Neural cell (in vitro differentiated cells): ENCODE results near the gene GABBR2. TPM values are rescaled to one million over a fixed set of nuclear protein-coding genes. Genes with fewer than 3 reads are reported as not detected.

ENCODE experiments used
- H2AFZ ChIP-seq: fragments of 200-600, 300-800 bp; sonication (generic), shearing (Covaris generic); 2 replicates; pipeline ENCODE4 v1.6.0; 2014; ENCODE audit warnings: low read depth, mild to moderate bottlenecking, antibody characterized with exemption, low read length, moderate library complexity
- H3F3A ChIP-seq: fragments of 200-600 bp; shearing (Covaris generic); 2 replicates; pipeline ENCODE4 v1.6.1; 2016; ENCODE audit warnings: mild to moderate bottlenecking, moderate library complexity, mixed read lengths, antibody characterized with exemption, low read length; ENCODE audit not compliant: insufficient read depth, poor library complexity, severe bottlenecking
- H3K27ac ChIP-seq: fragments of 200-600, 300-800 bp; sonication (generic), shearing (Covaris generic); 2 replicates; pipeline ENCODE4 v1.5.1; 2014; ENCODE audit warnings: mild to moderate bottlenecking, low read length, moderate library complexity
- H3K27me3 ChIP-seq: fragments of 300-800, 200-600 bp; sonication (generic), shearing (Covaris generic); 2 replicates; pipeline ENCODE4 v1.6.0; 2014; ENCODE audit warnings: mild to moderate bottlenecking, low read depth, low read length, moderate library complexity; ENCODE audit not compliant: insufficient read depth
- H3K36me3 ChIP-seq: fragments of 300-800, 200-600 bp; sonication (generic), shearing (Covaris generic); 2 replicates; pipeline ENCODE4 v1.5.1; 2014; ENCODE audit warnings: mild to moderate bottlenecking, antibody characterized with exemption, low read length, moderate library complexity; ENCODE audit not compliant: insufficient read depth
- H3K4me2 ChIP-seq: fragments of 300-800, 200-600 bp; sonication (generic), shearing (Covaris generic); 2 replicates; pipeline ENCODE4 v1.6.0; 2014; ENCODE audit warnings: mild to moderate bottlenecking, low read length
- H3K4me3 ChIP-seq: fragments of 300-800, 200-600 bp; sonication (generic), shearing (Covaris generic); 2 replicates; pipeline ENCODE4 v1.5.1; 2014; ENCODE audit warnings: mild to moderate bottlenecking, low read length, moderate library complexity
- H3K79me2 ChIP-seq: fragments of 200-600 bp; shearing (Covaris generic); replicated peaks from 2 replicates; pipeline ENCODE4 v1.6.0; 2014; ENCODE audit warnings: mild to moderate bottlenecking, low read length, moderate library complexity; ENCODE audit not compliant: insufficient read depth
- H3K9ac ChIP-seq: fragments of 300-800, 200-600 bp; sonication (generic), shearing (Covaris generic); 2 replicates; pipeline ENCODE4 v1.6.1; 2016; ENCODE audit warnings: mild to moderate bottlenecking, low read length, mixed read lengths
- H3K9me2 ChIP-seq: fragments of 200-600 bp; shearing (Covaris generic); 2 replicates; pipeline ENCODE4 v1.6.1; 2016; ENCODE audit warnings: mild to moderate bottlenecking, low read length, mixed read lengths; ENCODE audit not compliant: insufficient read depth
- H3K9me3 ChIP-seq: fragments of 200-600, 300-800 bp; sonication (generic), shearing (Covaris generic); 2 replicates; pipeline ENCODE4 v1.6.1; 2016; ENCODE audit warnings: mild to moderate bottlenecking, mixed run types, low read length, moderate library complexity, mixed read lengths
- H4K20me1 ChIP-seq: fragments of 200-600 bp; shearing (Covaris generic); 2 replicates; pipeline ENCODE4 v1.6.1; 2016; ENCODE audit warnings: mild to moderate bottlenecking, mixed run types; ENCODE audit not compliant: insufficient read depth
- EP300 ChIP-seq: fragments of 450-650 bp; conservative IDR thresholded peaks from 2 replicates; pipeline ENCODE4 v1.6.1; 2014; ENCODE audit warnings: antibody characterized with exemption, mild to moderate bottlenecking, moderate library complexity; ENCODE audit not compliant: poor library complexity, severe bottlenecking
- EZH2 ChIP-seq: fragments of 200-600, 300-800 bp; shearing (Covaris generic), sonication (generic); IDR thresholded peaks from 2 replicates; pipeline ENCODE4 v1.6.1; 2014; ENCODE audit warnings: antibody characterized with exemption, low read length, borderline replicate concordance, mild to moderate bottlenecking; ENCODE audit not compliant: insufficient read depth, poor library complexity, severe bottlenecking
- MXI1 ChIP-seq: fragments of 450-650 bp; conservative IDR thresholded peaks from 2 replicates; pipeline ENCODE4 v1.6.1; 2014; ENCODE audit warnings: antibody characterized with exemption, mild to moderate bottlenecking; ENCODE audit not compliant: poor library complexity, severe bottlenecking
- POLR2AphosphoS5 ChIP-seq: IDR thresholded peaks from 2 replicates; pipeline ENCODE4 v1.6.1; 2012
- RAD21 ChIP-seq: fragments of 450-650 bp; conservative IDR thresholded peaks from 2 replicates; pipeline ENCODE4 v1.6.1; 2014; ENCODE audit warnings: antibody characterized with exemption, mild to moderate bottlenecking, moderate library complexity
- SMC3 ChIP-seq: fragments of 450-650 bp; conservative IDR thresholded peaks from 2 replicates; pipeline ENCODE4 v1.6.1; 2014; ENCODE audit warnings: antibody characterized with exemption, mild to moderate bottlenecking, moderate library complexity; ENCODE audit not compliant: poor library complexity
- TAF1 ChIP-seq: IDR thresholded peaks from 2 replicates; pipeline ENCODE4 v1.6.1; 2012; ENCODE audit warnings: low read depth
- polyA plus RNA-seq: library from polyadenylated mRNA; depleted of rRNA; stranded (reverse); fragments of >200 nt; gene quantifications from 2 replicates; pipeline ENCODE4 v1.2.3, GENCODE V29; 2014
- TF ChIP-seq, protein P1 (sequence below): IDR thresholded peaks from 2 replicates; pipeline ENCODE4 v1.6.1; 2012; ENCODE audit warnings: borderline replicate concordance
- TF ChIP-seq, protein P2 (sequence below): fragments of 450-650 bp; IDR thresholded peaks from 2 replicates; pipeline ENCODE4 v1.5.1; 2014; ENCODE audit warnings: antibody characterized with exemption, mild to moderate bottlenecking, moderate library complexity; ENCODE audit not compliant: poor library complexity, severe bottlenecking

The GABBR2 gene
- polyA plus RNA-seq, 1 donor from 2014 or later, result 7.1 TPM

DNA sequence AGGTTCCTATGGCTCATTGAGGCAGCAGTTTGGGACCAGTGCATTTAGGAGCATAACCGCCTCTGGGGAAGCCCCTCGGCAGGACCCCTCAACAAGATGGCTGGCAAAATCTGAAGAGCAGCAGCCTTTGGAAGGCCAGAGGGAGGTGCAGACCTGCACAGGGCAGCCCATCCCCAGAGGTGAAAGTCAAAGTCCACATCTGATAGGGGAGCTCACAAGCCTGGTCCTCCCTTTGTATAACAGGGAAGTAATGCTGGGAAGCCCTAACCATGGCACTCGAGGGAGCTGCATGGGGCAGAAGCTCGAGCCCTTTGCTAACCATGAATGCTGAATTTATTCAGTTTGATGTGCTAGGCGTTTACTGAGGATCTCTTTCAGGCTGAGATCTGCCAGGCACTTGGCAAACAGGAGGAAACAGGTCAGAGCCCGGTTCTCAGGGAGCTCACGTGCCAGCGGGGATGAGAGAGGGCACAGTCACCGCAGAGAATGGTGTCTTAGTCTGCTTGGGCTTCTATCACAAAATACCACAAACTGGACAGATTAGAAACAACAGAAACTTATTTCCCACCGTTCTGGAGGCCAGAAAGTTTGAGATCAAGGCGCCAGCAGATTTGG, 114.1 kb downstream of the GABBR2 start:
- H3K4me3 ChIP-seq, result no peak overlapping the region
- no peaks in the 10 kb centered on the region for H3K79me2 ChIP-seq
- no peak overlapping the region for H3K4me2 ChIP-seq
- no peaks in the 10 kb centered on the region for H3K9me3 ChIP-seq
- no peak overlapping the region for H3K9ac ChIP-seq
- no peak overlapping the region for H2AFZ ChIP-seq
- H3K27me3 ChIP-seq, result no peaks in the 10 kb centered on the region
- no peaks in the 10 kb centered on the region for H3K36me3 ChIP-seq
- H3F3A ChIP-seq, result no peaks in the 10 kb centered on the region
- no peaks in the 10 kb centered on the region for H4K20me1 ChIP-seq
- H3K27ac ChIP-seq, result no peak overlapping the region
- TF ChIP-seq, protein P1, sequence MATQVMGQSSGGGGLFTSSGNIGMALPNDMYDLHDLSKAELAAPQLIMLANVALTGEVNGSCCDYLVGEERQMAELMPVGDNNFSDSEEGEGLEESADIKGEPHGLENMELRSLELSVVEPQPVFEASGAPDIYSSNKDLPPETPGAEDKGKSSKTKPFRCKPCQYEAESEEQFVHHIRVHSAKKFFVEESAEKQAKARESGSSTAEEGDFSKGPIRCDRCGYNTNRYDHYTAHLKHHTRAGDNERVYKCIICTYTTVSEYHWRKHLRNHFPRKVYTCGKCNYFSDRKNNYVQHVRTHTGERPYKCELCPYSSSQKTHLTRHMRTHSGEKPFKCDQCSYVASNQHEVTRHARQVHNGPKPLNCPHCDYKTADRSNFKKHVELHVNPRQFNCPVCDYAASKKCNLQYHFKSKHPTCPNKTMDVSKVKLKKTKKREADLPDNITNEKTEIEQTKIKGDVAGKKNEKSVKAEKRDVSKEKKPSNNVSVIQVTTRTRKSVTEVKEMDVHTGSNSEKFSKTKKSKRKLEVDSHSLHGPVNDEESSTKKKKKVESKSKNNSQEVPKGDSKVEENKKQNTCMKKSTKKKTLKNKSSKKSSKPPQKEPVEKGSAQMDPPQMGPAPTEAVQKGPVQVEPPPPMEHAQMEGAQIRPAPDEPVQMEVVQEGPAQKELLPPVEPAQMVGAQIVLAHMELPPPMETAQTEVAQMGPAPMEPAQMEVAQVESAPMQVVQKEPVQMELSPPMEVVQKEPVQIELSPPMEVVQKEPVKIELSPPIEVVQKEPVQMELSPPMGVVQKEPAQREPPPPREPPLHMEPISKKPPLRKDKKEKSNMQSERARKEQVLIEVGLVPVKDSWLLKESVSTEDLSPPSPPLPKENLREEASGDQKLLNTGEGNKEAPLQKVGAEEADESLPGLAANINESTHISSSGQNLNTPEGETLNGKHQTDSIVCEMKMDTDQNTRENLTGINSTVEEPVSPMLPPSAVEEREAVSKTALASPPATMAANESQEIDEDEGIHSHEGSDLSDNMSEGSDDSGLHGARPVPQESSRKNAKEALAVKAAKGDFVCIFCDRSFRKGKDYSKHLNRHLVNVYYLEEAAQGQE, result no peak
- TF ChIP-seq POLR2AphosphoS5 (no peak), SMC3 (no peak), EP300 (no peak), MXI1 (no peak), RAD21 (no peak), TAF1 (no peak), EZH2 (no peak)
- TF ChIP-seq, protein P2, sequence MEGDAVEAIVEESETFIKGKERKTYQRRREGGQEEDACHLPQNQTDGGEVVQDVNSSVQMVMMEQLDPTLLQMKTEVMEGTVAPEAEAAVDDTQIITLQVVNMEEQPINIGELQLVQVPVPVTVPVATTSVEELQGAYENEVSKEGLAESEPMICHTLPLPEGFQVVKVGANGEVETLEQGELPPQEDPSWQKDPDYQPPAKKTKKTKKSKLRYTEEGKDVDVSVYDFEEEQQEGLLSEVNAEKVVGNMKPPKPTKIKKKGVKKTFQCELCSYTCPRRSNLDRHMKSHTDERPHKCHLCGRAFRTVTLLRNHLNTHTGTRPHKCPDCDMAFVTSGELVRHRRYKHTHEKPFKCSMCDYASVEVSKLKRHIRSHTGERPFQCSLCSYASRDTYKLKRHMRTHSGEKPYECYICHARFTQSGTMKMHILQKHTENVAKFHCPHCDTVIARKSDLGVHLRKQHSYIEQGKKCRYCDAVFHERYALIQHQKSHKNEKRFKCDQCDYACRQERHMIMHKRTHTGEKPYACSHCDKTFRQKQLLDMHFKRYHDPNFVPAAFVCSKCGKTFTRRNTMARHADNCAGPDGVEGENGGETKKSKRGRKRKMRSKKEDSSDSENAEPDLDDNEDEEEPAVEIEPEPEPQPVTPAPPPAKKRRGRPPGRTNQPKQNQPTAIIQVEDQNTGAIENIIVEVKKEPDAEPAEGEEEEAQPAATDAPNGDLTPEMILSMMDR, result no peak
- H3K9me2 ChIP-seq, result no peaks in the 10 kb centered on the region

DNA sequence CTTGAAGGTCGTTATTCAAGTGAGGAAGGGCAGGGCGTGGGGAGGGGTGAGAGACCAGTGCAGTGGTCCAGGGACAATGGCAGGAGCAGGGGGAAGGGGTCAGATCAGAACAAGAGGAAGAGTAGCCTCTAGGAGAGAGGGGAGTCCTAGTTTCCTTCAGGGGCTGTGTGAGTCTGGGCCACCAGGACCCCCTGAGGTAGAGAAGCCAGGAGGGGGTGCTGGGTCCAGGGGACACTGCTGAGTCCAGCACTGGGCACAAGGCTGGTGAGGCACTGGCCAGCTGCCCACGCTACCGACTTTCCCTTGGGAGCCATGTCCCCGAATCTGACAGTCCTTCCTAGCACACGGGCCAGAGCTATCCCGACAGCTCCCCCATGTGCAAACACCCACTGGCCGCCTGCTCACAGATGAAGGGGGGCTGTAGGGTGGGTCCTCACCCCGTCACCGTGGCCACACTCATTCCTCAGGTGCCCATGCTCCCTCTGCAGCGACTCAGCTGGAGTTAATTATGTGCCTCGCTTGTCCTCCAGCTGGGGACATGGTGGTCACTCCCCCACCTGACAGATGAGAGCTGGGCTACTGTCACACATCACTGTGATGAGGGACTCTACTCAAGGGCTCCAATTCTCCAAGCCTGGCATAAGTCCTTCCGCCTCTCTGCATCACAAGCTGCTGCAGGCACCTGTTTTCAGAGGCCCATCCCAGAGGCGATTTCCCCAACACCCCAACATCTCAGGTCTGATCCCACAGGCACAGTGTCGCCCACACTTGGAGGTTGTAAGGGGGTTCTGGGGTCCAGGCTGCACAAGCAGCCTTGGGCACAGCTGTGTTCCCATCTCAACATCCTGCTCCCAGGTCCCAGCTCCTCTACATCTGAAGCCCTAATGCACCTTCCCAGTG, 115.1 kb downstream of the GABBR2 start:
- Histone ChIP-seq H3K27me3 (no peaks in the 10 kb centered on the region), H3F3A (no peaks in the 10 kb centered on the region), H3K27ac (no peak overlapping the region), H3K36me3 (no peaks in the 10 kb centered on the region), H4K20me1 (no peaks in the 10 kb centered on the region), H3K79me2 (no peaks in the 10 kb centered on the region), H3K4me3 (no peak overlapping the region), H3K4me2 (no peak overlapping the region), H3K9me3 (no peaks in the 10 kb centered on the region), H3K9me2 (no peaks in the 10 kb centered on the region), H3K9ac (no peak overlapping the region), H2AFZ (no peak overlapping the region)
- no peak for TF ChIP-seq EP300
- TF ChIP-seq POLR2AphosphoS5, result no peak
- no peak for TF ChIP-seq RAD21
- TF ChIP-seq MXI1, result no peak
- TF ChIP-seq, protein P1, result no peak
- TF ChIP-seq SMC3, result no peak
- no peak for TF ChIP-seq EZH2
- TF ChIP-seq, protein P2, result no peak
- TF ChIP-seq TAF1, result no peak
